GM18520 (cell line): ENCODE results near the gene MIPEP.
"Not testable (repeated sequence)": the region's sequence is repeated elsewhere in the genome, so short reads cannot be mapped to it uniquely, and the experiment has no call there.

Experiments used
- ATAC-seq: cut with Tn5 transposase; IDR thresholded peaks from one replicate; pipeline ENCODE4 v1.9.1; 2021; ENCODE audit not compliant: unreplicated experiment

Gene MIPEP

DNA sequence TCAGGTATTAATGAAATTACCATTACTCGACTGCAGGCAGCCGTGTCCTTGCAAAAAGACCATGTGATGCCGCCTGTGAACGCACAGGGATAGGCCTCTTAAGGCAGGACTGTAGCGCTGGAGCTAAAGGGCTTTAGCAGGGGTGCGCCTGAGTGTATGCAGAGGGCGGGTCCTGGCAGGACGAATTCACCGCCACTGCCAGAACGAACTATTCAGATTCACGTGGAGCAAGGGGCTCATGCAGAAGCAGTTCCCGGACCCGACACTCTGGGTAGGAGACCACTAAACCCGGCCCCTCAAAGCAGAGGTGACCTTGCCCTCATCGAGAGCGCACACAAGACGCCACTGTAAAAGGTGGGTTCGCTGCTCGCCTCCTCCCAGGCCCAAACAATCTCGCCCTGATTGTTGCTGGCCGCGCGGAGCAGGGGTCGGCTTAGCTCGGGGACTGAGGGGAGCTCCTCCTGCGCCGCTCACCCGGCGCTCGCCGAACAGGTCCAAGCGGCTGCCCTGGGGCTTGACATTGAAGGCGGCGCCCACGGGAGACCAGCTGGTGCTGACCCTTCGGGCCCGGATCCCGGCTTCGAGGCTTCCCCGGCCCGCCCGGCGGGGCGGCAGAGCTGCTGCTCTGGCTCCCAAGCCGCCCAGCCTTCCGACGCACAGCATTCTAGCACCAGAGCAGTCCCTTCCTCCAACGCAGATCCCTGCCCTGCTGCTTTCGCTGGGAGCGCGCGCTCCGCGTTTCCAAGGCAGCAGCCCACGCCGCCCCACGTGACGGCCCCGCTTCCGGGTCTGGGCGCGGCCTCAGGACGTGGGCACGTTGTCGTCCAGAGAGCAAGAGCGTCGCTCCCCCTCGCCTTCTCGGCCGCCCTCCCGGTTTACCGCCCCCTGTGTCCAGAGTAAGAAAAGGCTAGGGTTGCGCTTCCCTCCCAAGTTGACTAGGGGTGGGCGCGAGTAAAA, at the start of gene MIPEP:
TSS of gene MIPEP (minus strand) at position 743 of the 957 bp plus-strand sequence. CDS start at position 663, 80 bp downstream.
- ATAC-seq, result peak; percentile 91

DNA sequence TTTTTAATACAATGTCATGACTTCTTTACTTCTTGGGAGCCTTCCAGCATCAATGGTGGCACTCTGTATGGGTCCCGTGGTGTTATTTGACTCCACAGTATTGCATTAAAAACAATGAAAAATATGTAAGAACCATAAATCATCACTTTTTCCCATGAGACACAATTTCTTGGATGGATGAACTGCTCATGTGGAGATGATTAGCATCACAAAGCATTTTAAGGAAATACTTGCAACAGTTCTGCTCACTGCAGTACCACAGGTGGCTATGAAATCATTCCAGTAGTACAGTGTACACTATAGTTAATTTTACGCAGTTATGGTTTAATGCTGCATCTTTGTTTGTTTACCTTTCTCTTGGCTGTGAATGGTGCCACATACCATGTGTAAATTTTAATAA, 45.3 kb upstream of the MIPEP start:
- ATAC-seq, result no peak

DNA sequence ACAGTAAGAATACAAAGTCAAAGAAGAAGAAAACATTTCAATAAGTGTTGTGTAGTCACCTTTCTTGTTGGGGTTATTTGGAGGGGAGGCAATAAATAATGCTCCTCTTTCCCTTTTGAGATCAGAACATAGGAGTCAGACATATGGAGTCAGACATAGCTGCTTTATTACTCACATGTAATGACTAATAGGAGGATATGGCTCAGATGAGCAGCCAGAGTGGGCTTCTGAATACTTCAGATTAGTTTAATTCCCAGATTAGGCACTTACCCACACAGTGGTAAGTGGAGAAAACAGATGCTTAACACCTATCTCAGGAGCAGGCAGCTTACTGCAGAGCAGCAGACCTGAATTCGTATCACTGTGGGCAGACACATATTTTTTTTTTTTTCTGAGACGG, 39.8 kb upstream of the MIPEP start:
- ATAC-seq, result no peak

DNA sequence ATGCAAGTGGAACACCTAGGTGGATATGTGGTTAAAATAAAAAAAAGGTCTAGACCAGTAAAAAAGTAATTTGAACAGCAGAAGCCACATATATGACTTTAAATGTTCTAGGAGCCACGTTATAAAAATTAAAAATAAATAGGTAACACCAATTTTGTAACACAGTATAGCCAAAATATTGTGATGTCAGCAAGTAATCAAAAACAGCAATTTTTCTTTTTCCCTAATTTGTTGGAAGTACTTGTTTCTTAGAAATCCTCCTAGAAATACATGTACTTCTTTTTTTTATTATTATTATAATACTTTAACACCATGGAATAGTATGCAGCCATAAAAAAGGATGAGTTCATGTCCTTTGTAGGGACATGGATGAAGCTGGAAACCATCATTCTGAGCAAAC, 33.8 kb upstream of the MIPEP start:
- no peak for ATAC-seq

DNA sequence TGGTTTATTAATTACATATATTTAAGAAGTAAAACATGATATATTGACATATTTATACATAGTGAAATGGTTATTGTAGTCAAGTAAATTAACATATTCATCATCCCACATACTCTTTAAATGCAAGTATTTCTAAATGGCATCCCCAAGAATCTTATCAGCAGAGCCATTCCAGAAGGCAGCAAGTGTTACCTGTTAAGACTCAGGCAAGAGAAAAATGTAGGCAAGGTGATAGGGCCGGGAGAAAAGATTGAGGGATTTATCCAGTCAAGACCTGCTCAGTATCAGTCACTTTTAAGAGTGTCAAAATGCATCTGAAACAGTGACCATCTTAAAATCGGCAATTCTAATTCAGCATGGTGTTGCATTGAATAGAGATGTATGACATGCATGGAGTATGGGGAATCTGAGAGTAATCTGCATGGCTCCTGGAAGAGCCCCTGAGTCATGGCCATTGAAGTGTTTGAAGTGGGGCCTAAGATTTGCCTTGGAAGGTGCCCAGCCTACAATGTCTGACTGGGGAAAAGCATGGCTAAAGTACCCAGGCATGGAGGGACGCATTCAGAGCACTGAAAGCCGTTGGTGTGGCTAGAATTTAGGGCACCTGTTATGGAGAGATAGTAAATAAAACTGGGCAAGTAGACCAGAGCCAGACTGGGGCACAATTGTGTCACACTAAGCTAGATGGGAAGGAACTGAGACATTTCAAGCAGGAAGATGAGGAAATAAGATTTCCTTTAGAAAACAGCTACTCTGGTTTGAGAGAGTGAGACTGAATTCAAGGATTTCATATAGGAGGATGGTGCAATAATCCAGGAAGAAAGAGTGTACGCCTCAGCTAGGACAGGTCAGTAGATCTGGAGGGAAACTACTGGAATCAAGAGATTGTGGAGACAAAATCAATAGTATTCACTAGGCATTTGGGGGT, 33.1 kb upstream of the MIPEP start:
- no peak for ATAC-seq

DNA sequence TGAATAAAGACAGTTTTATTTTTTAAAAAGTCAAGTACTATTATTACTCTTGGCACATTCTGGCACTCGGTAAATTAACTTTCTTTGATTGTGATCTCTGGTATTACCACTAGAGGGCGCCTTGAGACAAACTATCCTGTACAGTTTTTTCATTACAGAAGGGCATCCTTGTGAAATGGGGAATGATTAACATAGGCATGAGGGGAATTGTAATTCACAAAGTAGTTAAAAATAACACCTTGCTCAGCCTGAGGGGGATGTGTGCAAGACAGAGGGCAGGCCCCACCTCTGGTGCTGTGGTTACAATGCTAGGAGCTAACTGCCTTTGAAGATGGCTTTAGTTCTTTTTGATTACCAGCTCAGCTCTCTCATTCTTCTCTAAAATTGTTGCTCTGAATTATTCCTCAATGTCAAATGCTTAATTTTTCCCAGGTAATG, 32.3 kb upstream of the MIPEP start:
- ATAC-seq, result no peak

DNA sequence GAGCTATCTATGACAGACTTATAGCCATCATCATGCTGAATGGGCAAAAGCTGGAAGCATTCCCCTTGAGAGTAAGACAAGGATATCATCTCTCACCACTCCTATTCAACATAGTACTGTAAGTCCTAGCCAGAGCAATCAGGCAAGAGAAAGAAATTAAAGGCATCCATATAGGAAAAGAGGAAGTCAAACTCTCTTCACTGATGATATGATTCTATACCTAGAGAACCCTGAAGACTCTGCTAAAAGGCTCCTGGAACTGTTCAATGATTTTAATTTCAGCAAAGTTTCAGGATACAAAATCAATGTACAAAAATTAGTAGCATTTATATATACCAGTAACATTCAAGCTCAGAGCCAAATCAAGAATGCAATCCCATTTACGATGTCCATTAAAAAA, 29.8 kb upstream of the MIPEP start:
- ATAC-seq, result no peak

DNA sequence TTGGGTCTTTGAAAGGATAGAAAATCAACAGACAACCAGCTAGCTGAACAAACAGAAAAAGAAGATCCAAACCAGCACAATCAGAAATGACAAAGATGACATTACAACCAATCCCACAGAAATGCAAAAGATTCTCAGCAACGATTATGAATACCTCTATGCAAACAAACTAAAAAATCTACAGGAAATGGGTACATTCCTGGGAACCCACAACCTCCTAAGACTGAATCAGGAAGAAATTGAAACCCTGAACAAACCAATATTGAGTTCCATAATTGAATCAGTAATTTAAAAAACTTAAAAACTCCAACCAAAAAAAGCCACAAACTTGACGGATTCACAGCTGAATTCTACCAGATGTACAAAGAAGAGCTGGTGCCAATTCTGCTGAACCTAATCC, 29.0 kb upstream of the MIPEP start:
- ATAC-seq, result no peak

DNA sequence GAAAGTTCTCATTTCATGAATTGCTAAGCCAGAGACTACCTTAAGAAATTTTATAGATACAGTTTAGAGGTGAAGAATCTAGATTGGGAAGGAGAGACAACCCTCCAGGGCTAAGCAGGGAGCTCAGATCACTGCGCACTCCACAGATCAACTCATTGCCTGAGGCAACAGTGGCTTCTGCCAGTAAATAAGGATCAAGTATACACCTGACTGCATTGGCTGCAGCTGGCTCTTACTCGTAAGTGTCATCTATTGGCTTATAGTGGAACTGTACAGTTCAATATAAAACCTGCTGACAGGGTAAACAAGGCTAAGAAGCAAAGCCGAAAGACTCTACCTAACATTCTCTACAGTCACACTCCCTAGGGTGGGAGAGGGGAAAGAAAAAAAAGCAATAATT, 26.1 kb upstream of the MIPEP start:
- no peak for ATAC-seq

DNA sequence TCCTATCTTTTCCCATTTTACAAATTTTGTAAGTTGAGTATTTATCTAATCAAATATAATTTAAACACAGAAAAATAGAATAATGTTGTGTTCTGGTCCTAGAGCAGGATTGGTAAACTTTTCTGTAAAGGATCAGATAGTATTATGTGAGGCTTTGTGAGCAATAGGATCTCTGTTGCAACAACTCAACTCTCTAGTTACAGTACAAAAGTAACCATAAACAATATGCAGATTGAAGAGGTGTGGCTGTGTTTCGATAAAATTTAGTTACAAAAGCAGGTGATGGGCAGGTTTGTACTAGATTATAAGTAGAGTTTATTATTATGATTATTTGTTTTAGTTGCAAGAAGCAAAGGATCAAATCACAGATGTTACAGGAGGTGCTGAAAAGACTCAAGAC, 23.3 kb upstream of the MIPEP start:
- ATAC-seq, result no peak

DNA sequence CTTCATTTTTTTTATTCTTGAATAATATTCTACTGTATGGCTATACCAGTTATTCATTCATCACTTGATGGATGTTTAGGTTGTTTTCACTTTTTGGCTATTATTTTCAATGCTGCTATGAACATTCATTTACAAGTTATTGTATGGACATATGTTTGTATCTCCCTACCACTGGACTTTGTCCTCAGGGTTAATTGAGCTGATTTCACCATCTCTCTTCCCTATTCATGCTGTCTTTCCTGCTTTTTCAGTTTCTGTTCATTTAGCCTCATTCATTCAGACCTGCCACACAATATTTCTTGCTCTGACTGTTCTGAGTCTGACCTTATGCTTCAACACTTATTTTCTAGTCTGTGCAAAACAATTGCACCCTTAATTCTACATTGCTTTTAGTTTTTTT, 20.4 kb upstream of the MIPEP start:
- no peak for ATAC-seq

DNA sequence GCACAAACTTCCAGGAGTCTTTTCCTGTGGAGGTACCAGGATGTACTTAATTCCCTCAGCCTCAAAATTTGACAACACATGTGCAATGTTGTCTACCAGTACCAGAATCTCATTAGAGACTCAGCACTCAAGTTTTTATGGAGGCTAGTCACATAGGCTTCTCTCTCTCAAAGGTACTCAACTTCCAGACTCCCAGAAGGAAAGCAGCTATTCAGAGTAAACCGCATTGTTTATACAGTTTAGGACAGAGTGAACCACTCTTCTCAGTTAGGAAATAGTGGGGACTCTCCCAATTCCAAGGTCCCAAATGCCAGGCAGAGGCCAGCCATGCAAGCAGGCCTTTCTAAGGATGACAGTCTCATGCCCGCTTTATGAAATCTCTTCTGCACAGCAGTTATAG, 16.6 kb upstream of the MIPEP start:
- ATAC-seq, result no peak

DNA sequence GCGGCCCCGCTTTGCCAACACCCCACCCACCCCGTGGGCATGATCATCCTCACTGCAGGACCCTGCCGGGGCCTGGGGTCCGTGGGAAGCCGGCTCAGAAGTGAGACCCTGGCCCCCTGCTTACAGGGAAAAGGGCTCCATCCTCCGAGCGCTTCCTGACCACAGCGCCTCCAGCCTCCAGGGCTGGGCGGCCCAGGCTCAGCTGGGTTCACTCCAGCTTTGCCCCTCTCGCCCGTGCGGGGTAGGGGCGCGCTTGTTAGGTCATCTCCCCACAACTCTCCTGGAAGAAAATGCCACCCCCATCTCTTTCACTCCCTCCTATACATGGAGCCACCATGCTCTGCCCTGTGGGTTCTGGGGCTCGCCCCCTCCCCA, 14.7 kb upstream of the MIPEP start:
- no peak for ATAC-seq

DNA sequence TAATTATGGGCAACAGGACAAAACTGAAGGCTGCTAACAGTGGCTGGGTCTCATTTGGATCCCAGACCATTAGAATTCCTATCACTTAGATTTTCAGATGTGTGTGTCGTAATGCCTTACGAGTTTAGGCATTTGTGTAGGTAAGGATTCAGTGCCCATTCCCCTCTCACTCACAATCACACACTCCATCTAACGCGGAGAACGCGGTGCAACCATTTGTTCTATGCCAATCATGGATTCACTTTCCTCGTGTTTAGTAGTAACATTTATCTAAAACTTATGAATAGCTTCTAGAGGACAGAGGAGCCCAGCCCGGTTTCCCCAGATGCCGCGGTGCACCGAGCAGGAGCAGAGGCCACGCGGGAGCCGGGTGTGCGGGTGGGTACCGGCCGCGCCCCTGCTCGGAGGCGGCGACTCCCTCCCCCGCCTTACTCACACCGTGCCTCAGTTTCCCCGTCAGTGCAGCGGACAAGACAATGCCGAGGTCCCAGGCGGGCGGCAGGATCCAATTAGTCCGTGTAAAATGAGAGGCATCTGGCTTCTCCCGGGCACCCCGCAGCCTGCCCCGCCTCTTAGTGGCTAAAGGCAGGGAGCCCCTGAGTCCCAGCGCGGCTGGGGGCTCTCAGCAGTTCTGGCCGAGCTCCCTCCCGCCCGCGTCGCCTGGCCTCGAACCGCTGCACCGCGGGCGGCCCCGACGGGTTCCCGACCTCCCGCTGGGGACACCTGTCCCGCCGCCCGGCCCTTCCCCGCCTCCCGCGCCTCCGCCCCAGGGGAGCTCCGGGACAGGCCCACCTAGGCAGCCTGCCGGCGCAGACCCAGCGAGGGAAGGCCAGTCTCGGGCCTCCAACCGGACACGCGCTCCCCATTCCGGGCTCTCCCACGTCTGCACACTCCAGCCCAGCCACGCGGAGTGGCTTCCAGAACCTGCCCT, 14.0 kb upstream of the MIPEP start:
- ATAC-seq, result no peak

DNA sequence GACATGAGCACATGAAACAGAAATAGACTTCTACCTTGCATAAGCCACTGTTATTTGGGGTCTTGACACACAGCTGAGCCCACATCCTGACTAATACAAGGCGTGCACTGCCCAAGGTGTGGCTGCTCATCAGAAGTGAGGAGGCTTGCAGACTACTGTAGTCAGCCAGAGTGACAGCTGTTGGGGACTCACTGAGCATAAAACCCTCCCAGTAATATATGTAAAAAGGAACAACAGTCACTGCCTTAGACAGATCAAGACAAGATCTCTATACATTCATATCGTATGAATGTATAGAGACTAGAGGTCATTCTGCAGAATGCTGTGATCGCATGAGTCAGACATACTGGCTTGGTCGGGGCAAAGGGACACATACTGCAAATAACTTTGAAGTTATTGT, 12.2 kb upstream of the MIPEP start:
- ATAC-seq, result no peak

DNA sequence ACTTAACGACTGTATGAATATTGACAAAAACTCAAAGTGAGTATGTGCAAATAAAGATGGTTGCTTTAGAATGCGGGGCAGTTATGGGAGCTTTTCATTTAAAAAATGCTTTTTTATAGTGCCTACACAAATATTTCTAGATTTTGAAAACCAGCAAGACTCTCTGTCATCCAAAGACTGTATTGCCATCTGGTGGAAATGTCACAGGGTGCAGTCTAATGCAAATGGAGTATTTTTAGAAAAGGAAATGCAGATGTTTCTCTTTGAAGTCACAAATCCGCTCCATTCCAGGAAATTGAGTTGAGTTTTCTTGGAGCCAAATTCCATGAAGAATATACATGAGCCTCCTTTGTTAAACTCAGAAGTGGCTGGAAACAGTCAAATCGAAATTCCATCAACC, 10.4 kb upstream of the MIPEP start:
- ATAC-seq, result no peak

DNA sequence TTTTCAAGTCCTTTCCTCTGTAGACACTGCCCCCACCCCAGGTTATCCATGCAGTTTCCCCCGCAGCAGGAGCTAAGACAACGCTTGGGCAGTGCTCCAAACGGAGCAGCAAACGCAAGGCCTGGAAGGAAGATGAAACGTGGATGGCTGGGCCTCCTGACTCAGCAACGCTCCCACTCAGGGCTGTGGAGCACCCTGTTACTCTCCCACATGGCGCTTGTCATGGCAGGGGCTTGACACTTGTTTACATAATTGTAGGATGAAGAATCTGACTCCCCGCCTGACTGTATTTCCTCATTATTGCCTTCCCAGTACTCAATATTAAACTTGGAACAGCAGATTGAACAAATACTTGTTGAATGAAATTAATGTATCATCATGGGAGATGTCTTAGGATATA, 8.9 kb upstream of the MIPEP start:
- ATAC-seq, result no peak

DNA sequence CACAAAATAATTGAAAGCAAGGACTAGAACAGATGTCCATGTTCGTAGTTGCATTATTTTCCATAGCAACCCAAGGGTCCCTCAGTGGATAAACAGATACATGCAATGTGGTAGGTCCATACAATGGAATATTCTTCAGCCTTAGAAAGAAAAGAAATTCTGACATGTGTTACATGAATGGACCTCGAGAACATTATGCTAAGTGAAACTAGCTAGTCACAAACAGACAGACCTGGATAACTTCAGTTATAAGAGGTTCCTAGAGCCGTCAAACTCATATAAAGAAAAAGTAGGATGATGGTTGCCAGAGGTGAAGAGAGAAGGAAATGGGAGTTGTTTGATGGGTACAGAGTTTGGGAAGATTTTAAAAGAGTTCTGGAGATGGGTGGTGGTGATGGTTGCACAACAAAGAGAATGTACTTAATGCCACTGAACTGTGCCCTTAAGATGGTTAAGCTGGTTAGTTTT, 8.3 kb upstream of the MIPEP start, which contains the start of gene C1QTNF9B:
TSS of gene C1QTNF9B (minus strand) at position 51 of the 468 bp plus-strand sequence.
- ATAC-seq, result not testable (repeated sequence)

DNA sequence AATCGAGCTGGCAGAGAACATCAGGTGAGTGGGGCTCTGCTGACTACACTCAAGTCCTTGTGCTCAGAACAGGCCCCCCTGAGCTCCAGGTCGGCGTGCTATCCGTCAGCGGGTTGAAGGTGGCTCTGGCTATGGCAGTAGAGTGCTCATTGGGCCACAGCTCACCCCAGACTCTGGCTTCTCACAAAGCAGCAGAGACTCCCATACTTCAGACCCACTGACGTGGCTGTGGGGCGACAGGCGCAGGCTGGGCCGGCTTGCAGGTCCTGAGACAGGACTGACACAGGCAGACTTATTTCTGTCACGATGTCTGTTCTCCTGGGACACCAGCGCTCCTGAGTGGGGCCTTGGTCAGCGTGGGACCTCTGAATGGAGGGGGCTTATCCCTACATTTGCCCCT, 5.5 kb upstream of the MIPEP start:
- ATAC-seq, result not testable (repeated sequence)

DNA sequence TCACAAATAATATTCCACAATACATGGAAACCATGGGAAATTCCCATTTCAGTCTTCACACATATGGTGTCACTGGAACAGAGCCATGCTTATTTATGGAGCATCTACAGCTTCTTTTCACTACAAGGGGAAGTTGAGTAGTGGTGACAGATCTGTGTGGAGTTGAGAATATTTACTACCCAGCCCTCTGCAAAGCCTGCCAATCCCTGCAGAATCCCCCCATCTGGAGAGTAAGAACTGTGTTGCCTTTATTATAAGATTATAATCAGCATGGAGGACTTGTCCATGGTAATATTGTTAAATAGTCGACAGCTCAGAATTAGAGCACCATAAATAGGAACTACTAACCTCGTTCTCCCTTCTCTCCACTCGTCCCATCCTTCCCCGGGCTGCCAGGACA, 4.6 kb upstream of the MIPEP start:
- not testable (repeated sequence) for ATAC-seq
